GM19043 (cell line): ENCODE data around the gene TENT5A.
"Not testable (repeated sequence)": the region's sequence is repeated elsewhere in the genome, so short reads cannot be mapped to it uniquely, and the experiment has no call there.

Source experiments
- ATAC-seq: cut with Tn5 transposase; IDR thresholded peaks from one replicate; pipeline ENCODE4 v1.9.1; 2021; ENCODE audit warnings: low read depth; ENCODE audit not compliant: unreplicated experiment

Gene TENT5A

GRCh38 chr6:81752084-81752920, at the start of gene TENT5A:
TENT5A (minus strand) TSS chr6:81752681; CDS start chr6:81752141, 540 bp downstream.
- ATAC-seq, result peak; percentile 72

- no peak for ATAC-seq
Observed at GRCh38 chr6:81801489-81801888, 49.0 kb upstream of the TENT5A start.

GRCh38 chr6:81800666-81801065, 48.2 kb upstream of the TENT5A start:
- ATAC-seq, result no peak

- no peak for ATAC-seq
Observed at GRCh38 chr6:81799323-81799722, 46.8 kb upstream of the TENT5A start.

GRCh38 chr6:81797591-81797990, 45.1 kb upstream of the TENT5A start:
- no peak for ATAC-seq

- no peak for ATAC-seq
Observed at GRCh38 chr6:81795890-81796289, 43.4 kb upstream of the TENT5A start.

GRCh38 chr6:81793821-81794475, 41.5 kb upstream of the TENT5A start:
- no peak for ATAC-seq

GRCh38 chr6:81792826-81793225, 40.3 kb upstream of the TENT5A start:
- no peak for ATAC-seq

- no peak for ATAC-seq
Observed at GRCh38 chr6:81791756-81792155, 39.3 kb upstream of the TENT5A start.

- no peak for ATAC-seq
Observed at GRCh38 chr6:81790034-81790433, 37.6 kb upstream of the TENT5A start.

- ATAC-seq, result no peak
Observed at GRCh38 chr6:81789291-81789690, 36.8 kb upstream of the TENT5A start.

- ATAC-seq, result no peak
Observed at GRCh38 chr6:81788748-81789147, 36.3 kb upstream of the TENT5A start.

- no peak for ATAC-seq
Observed at GRCh38 chr6:81787313-81788068, 35.0 kb upstream of the TENT5A start.

GRCh38 chr6:81786150-81786549, 33.7 kb upstream of the TENT5A start:
- no peak for ATAC-seq

GRCh38 chr6:81785377-81785776, 32.9 kb upstream of the TENT5A start:
- ATAC-seq, result no peak

GRCh38 chr6:81783893-81784292, 31.4 kb upstream of the TENT5A start:
- ATAC-seq, result no peak

GRCh38 chr6:81781624-81782023, 29.1 kb upstream of the TENT5A start:
- no peak for ATAC-seq

- no peak for ATAC-seq
Observed at GRCh38 chr6:81777586-81778268, 25.2 kb upstream of the TENT5A start.

- not testable (repeated sequence) for ATAC-seq
Observed at GRCh38 chr6:81776219-81776618, 23.7 kb upstream of the TENT5A start.

GRCh38 chr6:81774542-81774941, 22.1 kb upstream of the TENT5A start:
- no peak for ATAC-seq

- ATAC-seq, result no peak
Observed at GRCh38 chr6:81773887-81774286, 21.4 kb upstream of the TENT5A start.
